A204.1 (cell line): ENCODE results near the gene LBP.
"Not testable (repeated sequence)": the region's sequence is repeated elsewhere in the genome, so short reads cannot be mapped to it uniquely, and the experiment has no call there.

Source experiments
- FAIRE-seq: peaks from 2 replicates; lab custom pipeline; 2012; peaks lifted over from hg19 to GRCh38; lab: Jason Lieb, UNC

Gene LBP

DNA sequence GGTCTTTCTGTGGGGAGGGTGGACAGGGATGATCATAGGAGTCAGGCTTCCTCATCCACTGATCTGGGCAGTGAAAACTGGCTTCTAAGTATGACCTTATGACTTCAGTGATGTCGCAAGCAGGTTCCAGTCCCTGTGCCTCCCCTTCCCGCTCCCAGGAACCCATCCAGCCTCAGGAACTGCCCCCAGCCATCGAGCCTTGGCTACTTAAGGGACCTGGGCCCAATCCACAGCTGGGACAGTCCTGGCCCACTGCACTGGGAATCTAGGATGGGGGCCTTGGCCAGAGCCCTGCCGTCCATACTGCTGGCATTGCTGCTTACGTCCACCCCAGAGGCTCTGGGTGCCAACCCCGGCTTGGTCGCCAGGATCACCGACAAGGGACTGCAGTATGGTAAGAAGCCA is at the start of gene LBP:
Gene LBP (plus strand): TSS at position 236 of the 405 bp plus-strand sequence. CDS start 35 bp downstream, at position 271.
- FAIRE-seq = no peak

DNA sequence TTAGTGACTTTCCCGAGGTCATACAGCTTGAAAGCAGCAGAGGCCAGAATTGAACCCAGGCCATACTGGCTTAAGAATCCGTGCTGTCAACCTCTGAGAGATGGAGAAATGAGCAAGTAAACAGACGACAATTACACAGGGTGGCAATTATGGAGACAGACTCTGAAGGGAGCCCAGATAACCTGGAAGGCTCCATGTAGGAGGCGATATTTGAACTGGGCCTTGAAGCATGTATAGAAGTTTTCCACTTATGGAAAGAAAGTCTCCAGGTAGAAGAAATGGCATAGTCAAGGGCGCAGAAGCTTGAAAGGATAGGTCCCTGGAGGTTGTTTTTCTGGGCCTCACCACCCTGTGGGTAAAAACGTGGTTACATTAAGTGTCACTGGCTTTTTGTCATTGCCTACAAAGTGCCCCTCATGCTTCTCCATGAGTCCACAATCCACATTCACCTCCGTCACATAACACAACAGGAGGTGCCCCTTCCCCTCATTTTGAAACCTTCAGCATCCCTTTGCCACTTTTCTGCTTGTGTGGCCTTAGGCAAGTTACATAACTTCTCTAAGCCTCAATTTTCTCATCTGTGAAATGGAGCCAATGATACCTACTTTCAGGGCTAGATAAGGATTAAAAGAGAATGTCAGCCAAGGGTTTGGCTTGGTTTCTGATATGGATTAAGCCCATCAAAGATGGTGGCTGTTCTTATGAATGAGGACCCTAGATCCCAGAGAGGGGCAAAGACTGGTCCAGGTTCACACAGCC is 48.2 kb upstream of the LBP start:
- no peak for FAIRE-seq

- no peak for FAIRE-seq
Observed at GRCh38 chr20:38298768-38299288, 47.5 kb upstream of the LBP start.

GRCh38 chr20:38299963-38300362 is 46.3 kb upstream of the LBP start:
- no peak for FAIRE-seq

GRCh38 chr20:38300438-38300837 is 45.8 kb upstream of the LBP start:
- no peak for FAIRE-seq

DNA sequence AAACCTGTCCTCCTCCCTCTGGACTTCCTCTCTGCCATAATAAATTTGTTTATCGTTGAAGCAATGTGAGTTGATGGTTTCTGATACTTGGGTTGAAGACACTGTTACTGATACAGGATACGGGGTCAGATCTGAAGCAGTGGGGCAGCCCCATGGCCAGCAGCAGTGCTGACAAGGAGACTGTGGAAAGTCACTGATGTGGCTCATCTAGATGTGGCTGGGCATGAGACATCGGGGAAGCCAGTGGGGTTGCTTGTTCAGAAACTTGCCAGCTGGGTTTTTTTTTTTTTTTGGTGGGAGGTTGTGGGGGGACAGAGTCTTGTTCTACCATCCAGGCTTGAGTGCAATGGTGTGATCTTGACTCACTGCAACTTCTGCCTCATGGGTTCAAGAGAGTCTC is 45.0 kb upstream of the LBP start:
- FAIRE-seq = no peak

DNA sequence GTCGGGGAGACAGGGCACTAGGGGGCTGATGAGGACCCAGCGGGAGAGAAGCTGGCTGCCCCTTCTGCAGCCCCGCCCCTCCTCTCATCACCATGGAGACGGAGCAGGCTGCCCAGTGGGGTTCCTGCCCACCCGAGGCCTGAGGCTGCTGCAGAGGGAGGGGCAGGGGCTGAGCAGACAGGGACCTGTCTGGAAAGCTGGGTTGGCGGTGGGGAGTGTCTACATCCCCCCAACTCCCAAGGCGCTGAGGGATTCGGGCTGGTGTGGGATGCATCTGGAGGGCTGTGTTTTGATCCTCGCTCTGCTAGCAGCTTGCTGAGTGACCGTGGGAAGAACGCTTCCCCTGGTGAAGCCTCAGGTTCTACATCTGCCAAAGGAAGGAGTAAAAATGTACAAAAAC is 43.5 kb upstream of the LBP start:
- no peak for FAIRE-seq

DNA sequence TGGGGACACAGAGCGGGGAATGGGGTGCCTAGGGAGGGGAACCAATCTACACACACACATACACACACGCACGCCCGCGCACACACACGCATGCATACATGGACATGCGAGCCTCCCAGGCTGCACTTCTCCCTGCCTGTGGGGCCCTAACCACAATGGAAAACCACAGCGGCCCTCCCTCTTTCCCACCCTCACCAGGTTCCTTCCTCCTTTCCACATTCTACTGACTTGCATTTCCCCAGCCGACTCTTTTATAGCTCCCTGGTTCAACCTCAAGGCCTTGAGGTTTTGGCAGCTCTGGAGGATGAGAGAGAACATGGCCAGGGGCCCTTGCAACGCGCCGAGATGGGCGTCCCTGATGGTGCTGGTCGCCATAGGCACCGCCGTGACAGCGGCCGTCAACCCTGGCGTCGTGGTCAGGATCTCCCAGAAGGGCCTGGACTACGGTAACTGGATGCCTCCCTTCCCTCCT is 42.3 kb upstream of the LBP start, which contains the start of gene BPI:
Gene BPI (plus strand): TSS at position 249 of the 472 bp plus-strand sequence. CDS start 68 bp downstream, at position 317.
- no peak for FAIRE-seq

DNA sequence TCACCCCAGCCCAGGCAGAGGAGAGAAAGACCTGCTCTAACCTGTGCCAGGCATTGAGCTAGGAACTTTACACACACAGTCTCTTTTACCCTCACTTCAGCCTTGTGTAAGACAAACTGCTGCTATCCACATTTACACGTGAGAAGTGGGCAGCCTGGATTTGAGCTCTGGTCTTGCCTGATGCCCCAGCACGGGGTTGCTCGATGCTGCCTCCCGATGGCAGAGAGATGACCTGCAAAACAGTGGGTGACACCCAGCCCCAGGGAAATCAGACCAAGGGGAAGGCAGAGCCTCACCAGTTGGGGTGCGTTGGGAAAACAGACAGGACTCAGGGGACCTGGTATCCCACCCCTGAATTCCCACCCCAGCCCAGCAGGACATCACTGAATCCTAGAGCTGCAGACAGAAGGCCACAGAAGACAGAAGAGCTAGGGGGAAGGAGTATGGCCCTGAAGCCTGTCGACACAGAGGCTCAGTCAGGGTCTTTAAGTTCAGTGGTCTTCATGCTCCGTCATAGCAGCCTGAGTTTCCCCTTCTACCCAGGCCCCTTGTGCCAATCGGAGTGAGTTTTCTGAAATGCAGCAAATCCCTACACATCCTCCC is 41.3 kb upstream of the LBP start:
- no peak for FAIRE-seq

GRCh38 chr20:38305541-38305940 is 40.7 kb upstream of the LBP start:
- FAIRE-seq = no peak

- no peak for FAIRE-seq
Observed at GRCh38 chr20:38306379-38306778, 39.9 kb upstream of the LBP start.

GRCh38 chr20:38307371-38308046 is 38.8 kb upstream of the LBP start:
- FAIRE-seq = no peak

DNA sequence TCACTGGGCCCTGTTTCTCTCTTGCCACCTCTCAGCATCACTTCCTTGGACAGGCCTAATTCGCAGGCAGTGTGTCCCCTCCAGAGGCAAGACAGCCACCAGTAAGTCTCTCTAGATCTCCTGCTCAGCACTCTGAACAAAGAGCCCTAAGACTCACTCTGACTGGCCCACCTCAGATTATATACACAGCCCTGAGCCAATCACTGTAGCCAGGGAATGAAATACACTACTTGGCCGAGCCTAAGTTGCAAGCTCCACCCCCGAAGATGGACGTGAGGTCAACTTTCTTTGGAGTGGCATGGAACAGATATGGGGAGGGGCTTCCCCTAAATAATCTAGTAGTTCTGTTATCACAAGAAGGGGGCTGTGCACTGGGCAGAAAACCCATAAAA is 38.2 kb upstream of the LBP start:
- FAIRE-seq = no peak

GRCh38 chr20:38308447-38308846 is 37.8 kb upstream of the LBP start:
- no peak for FAIRE-seq

GRCh38 chr20:38311091-38311490 is 35.2 kb upstream of the LBP start:
- FAIRE-seq = no peak

GRCh38 chr20:38311491-38311890 is 34.8 kb upstream of the LBP start:
- FAIRE-seq = no peak

- no peak for FAIRE-seq
Observed at GRCh38 chr20:38313676-38314075, 32.6 kb upstream of the LBP start.

- FAIRE-seq = not testable (repeated sequence)
Observed at GRCh38 chr20:38314350-38314749, 31.9 kb upstream of the LBP start.

- FAIRE-seq = no peak
Observed at GRCh38 chr20:38315290-38315966, 30.9 kb upstream of the LBP start.

- FAIRE-seq = no peak
Observed at GRCh38 chr20:38316341-38316740, 29.9 kb upstream of the LBP start.

- no peak for FAIRE-seq
Observed at GRCh38 chr20:38317422-38317821, 28.9 kb upstream of the LBP start.

DNA sequence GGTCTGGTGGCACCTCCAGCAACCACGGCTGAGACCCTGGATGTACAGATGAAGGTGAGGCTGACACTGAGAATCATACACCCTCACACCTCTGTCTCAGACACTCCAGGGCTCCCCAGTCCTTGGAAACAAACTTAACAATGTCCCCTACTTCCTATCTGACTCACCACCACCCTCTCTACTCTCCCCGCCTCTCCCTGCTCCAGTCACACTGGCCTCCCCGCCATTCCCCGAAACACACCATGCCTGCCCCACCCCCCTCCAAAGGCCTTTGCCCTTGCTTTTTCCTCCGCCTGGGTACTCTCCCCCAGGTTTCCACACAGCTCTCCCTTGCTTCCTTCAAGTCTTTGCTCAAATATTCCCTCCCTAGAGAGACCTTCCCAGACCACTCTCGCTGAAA is 26.1 kb upstream of the LBP start:
- no peak for FAIRE-seq
